HG02884 (cell line): Measurements from ENCODE around the gene FRMD8.

Source experiments
- ATAC-seq: cut with Tn5 transposase; IDR thresholded peaks from one replicate; pipeline ENCODE4 v1.9.1; 2021; ENCODE audit warnings: mild to moderate bottlenecking, moderate library complexity; ENCODE audit not compliant: unreplicated experiment

Gene FRMD8

DNA sequence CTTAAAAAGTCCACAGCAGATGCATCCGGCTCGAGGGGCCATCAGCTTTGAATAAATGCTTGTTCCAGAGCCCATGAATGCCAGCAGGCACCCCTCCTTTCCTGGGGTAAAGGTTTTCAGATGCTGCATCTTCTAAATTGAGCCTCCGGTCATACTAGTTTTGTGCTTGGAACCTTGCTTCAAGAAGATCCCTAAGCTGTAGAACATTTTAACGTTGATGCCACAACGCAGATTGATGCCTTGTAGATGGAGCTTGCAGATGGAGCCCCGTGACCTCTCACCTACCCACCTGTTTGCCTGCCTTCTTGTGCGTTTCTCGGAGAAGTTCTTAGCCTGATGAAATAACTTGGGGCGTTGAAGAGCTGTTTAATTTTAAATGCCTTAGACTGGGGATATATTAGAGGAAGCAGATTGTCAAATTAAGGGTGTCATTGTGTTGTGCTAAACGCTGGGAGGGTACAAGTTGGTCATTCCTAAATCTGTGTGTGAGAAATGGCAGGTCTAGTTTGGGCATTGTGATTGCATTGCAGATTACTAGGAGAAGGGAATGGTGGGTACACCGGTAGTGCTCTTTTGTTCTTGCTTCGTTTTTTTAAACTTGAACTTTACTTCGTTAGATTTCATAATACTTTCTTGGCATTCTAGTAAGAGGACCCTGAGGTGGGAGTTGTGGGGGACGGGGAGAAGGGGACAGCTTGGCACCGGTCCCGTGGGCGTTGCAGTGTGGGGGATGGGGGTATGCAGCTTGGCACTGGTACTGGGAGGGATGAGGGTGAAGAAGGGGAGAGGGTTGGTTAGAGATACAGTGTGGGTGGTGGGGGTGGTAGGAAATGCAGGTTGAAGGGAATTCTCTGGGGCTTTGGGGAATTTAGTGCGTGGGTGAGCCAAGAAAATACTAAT, 38.0 kb downstream of the FRMD8 start:
- no peak for ATAC-seq

DNA sequence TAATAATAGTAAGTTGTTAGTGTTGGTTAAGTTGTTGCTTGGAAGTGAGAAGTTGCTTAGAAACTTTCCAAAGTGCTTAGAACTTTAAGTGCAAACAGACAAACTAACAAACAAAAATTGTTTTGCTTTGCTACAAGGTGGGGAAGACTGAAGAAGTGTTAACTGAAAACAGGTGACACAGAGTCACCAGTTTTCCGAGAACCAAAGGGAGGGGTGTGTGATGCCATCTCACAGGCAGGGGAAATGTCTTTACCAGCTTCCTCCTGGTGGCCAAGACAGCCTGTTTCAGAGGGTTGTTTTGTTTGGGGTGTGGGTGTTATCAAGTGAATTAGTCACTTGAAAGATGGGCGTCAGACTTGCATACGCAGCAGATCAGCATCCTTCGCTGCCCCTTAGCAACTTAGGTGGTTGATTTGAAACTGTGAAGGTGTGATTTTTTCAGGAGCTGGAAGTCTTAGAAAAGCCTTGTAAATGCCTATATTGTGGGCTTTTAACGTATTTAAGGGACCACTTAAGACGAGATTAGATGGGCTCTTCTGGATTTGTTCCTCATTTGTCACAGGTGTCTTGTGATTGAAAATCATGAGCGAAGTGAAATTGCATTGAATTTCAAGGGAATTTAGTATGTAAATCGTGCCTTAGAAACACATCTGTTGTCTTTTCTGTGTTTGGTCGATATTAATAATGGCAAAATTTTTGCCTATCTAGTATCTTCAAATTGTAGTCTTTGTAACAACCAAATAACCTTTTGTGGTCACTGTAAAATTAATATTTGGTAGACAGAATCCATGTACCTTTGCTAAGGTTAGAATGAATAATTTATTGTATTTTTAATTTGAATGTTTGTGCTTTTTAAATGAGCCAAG, 38.9 kb downstream of the FRMD8 start:
- no peak for ATAC-seq

DNA sequence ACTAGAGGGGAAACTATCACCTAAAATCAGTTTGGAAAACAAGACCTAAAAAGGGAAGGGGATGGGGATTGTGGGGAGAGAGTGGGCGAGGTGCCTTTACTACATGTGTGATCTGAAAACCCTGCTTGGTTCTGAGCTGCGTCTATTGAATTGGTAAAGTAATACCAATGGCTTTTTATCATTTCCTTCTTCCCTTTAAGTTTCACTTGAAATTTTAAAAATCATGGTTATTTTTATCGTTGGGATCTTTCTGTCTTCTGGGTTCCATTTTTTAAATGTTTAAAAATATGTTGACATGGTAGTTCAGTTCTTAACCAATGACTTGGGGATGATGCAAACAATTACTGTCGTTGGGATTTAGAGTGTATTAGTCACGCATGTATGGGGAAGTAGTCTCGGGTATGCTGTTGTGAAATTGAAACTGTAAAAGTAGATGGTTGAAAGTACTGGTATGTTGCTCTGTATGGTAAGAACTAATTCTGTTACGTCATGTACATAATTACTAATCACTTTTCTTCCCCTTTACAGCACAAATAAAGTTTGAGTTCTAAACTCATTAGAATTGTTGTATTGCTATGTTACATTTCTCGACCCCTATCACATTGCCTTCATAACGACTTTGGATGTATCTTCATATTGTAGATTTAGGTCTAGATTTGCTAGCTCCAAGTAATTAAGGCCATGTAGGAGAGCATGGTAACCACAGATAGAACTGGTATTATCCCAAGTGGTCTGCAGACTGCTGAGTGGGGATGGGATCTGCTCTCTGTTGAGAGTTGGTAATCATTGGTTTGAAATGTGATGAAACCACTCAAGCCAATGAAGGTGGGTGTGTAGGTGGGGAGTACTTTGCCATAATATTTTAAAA, 39.8 kb downstream of the FRMD8 start:
- no peak for ATAC-seq

GRCh38 chr11:65426839-65427690, 40.6 kb downstream of the FRMD8 start:
- no peak for ATAC-seq

GRCh38 chr11:65427691-65428577, 41.5 kb downstream of the FRMD8 start:
- ATAC-seq: no peak

DNA sequence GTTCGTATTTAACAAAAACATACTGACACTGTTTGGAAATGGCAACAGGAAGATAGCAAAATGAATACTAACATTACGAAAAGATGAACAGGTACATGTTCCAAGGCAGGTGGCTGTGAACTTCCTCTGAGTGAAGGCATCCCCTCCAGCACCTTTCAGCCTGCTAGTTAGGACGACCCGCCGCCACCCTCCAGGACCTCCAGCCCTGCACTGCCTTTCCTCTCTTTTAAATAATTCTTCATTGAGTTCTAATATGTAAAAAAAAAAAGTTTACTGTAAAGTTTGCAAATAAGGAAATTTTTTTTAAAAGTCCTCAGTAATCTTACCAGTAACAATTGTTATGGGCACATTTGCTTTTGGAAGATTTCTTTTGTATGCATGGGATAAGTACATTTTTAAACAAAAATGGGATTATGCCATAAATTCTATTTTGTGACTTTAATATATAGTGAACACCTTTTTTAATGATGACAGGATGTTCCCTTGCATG, 42.2 kb downstream of the FRMD8 start:
- no peak for ATAC-seq

DNA sequence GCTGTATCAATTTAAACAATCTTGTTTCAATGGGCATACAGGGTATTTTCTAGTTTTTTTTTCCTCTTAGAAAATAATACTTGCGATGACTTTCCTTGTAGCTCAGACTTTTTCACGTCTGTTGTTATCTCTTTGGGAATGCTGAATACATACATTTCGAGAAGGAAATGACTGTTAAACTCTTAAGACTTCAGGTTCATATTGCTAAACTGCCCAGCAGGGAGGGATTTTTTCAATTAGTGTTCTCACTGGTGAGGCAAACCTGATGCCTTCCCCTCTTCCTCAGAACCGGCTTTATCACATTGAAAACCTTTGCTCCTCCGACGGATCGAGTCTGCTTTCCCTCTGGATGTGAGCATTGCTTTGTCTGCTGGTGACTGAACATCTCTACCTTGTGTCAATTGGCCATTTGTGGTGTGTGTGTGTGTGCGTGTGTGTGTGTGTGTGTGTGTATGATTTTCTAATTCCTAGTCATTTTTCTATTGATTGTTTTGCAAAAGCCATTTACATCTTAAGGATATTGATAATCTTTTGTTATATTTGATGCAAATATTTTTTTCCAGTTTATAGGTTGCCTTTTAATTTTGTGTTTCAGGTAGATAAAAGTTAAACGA, 42.7 kb downstream of the FRMD8 start:
- ATAC-seq: no peak

DNA sequence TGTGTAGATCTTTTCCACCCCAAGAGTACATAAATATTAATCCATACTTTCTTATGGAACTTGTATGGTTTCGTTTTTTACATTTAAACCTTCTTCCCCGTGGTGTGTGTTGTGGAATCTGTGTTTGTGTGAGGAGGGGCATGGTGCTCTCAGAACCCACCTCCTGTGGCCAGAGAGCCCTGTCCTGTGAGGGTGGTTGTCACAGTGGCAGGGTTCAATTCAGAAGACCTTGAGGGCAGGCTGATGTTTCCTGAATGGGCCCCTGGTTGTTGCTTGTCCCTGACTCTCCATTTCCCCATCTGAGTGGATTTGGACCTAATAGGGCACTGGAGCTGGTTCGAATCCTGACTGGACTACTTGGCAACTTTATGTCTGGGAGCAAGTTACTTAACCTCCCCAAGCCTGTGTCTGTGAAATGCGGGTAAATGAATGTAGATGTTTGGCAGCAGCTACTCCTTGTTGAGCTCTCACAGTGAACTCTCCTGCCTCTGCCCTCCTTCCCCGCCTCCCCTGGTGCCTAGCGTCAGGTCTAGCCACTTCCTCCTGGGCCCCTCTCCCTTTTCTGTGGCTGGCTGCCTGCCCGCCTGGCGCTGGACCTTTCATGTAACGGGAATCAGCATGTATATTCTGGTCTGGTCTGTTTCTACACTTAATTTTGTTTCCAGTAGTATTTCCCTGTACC, 43.4 kb downstream of the FRMD8 start:
- no peak for ATAC-seq

DNA sequence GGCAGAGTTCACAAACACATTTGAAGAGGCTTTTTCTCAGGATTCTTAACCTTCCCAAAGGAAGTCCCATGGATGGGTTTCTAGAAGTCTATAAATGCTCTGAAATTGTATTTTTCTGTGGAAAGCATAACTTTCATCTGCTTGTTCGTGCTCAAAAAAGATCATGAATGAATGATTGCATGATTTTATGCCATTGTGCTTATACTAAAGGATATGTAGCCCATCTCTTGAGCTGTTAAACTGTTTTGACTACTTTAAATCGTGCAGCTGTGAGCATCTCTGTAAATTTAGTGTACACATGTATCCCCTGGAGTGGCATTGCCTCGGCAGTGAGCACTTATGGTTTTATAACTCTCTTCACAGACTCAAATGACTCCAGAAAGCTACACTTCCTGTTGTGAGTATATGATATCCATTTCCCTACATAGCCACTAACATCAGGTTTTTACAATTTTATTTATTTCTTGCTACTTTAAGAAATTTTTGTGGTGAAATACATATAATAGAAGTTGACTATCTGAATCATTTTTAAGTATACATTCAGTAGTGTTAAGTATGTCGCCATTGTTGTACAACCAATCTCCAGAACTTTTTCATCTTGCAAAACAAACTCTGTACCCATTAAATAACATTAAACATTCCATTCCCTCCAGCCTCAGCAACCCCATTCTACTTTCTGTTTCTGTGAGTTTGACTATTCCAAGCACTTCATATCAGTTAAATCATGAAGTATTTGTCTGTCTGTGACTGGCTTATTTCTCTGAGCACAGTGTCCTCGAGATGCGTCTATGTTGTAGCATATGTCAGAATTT, 44.2 kb downstream of the FRMD8 start:
- no peak for ATAC-seq

DNA sequence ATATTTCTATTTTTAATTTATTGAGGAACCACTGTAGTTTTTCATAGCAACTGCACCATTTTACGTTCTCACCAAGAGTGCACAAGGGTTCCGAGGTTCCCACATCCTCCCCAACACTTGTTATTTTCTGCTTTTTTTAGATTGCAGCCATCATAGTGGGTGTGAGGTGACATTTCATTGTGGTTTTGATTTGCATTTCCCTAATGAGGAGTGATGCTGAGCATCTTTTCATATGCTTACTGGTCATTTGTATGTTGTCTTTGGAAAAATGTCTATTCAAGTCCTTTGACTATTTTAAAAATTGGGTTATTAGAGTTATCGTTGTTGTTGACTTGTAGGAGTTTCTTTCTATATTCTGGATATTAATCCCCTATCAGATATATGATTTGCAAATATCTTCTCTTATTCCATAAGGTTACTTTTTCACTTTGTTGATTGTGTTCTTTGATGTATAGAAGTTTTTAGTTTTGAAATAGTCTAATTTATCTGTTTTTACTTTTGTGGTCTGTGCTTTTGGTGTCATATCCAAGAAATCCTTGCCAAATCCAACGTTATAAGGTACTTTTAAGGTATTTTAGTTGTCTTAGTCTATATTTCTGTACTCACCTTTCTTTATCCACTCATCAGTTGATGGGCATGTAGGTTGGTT, 45.1 kb downstream of the FRMD8 start:
- ATAC-seq: no peak

- ATAC-seq: no peak
These were observed 45.7 kb downstream of the FRMD8 start for GRCh38 chr11:65432100-65432650.

DNA sequence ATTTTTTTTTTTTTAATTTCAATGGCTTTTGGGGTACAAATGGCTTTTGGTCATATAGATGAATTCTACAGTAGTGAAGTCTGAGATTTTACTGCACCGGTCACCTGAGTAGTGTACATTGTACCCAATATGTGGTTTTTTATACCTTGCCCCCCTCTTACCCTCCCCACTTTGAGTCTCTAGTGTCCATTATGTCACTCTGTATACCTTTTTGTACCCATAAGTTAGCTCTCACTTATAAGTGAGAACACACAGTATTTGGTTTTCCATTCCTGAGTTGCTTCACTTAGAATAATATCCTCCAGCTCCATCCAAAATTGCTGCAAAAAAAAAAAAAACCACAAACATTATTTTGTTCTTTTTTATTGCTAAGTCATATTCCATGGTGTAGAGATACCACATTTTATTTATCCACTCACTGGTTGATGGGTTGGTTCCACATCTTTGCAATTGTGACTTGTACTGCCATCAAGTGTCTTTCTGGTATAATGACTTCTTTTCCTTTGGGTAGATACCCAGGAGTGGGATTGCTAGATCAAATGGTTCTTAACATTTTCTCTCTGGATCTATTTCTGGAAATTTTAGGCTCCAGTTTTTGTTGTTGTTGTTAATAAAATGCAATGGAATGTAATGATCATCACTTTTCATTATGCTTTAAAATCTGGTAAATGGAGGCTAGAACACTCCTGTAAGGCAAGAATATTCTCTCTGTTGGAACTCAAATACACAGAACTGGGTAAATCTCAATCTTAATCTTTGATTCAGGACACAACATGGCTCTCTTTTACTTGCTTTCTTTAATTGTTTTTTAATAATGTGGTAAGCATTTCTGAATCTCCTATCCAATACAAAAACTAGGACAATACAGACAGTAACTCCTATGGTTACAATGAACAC, 46.5 kb downstream of the FRMD8 start:
- ATAC-seq: no peak

- no peak for ATAC-seq
These were observed 47.2 kb downstream of the FRMD8 start for GRCh38 chr11:65433657-65434056.

GRCh38 chr11:65434057-65434666, 47.7 kb downstream of the FRMD8 start:
- ATAC-seq: no peak
